Measurements from ENCODE around the gene TNS1. TPM values are rescaled to one million over a fixed set of nuclear protein-coding genes. Genes with fewer than 3 reads are reported as not detected.

TNS1 gene
- total and polyA plus RNA-seq, 9 of the 15 experiments (the other 6 are each of a cell fraction or from before 2014, with no cell fraction given), result 0.13 to 2.7 (median 0.77) TPM

- no peak for TF ChIP-seq ZNF263 (CRISPR knock-in tag; IDR thresholded peaks at IDR 0.05; ENCODE audit: borderline replicate concordance)
- TF ChIP-seq RHOXF2B (CRISPR knock-in tag; conservative IDR thresholded peaks at IDR 0.05), result no peak
Measured at GRCh38 chr2:217851191-217852020, 151.4 kb downstream of the TNS1 start (continued).

- DNase-seq (ENCODE audit: extremely low read depth in 1 of 4, low spot score in 3 of 4) (no peak), ATAC-seq (no peak), FAIRE-seq (no peak)
- no peaks in the 10 kb centered on the region for H3K36me3 ChIP-seq (ENCODE audit: control insufficient read depth, insufficient read depth, low read length)
- H2AFZ ChIP-seq (ENCODE audit: low read depth, low read length), result no peak overlapping the region
- no TSS peak for BruUV-seq (replicated peaks)
- no peak overlapping the region for H3K4me3 ChIP-seq
- peaks cover 5 to 21% of the 10 kb centered on the region in 2 experiments; a peak in 4 of 5 replicates for H3K4me1 ChIP-seq (replicated peaks in 1 of 2; ENCODE audit: control insufficient read depth in 2 of 2, insufficient read depth in 2 of 2, low read length in 2 of 2)
- no peak overlapping the region for H3K27ac ChIP-seq (ENCODE audit: extremely low read depth, low read depth, low read length)
- in situ Hi-C loops (cut with MboI) (no loop called here), intact Hi-C loops (cut with micrococcal nuclease) (no loop called here)
- H3K79me2 ChIP-seq (ENCODE audit: control insufficient read depth, insufficient read depth, low read length), result no peaks in the 10 kb centered on the region
- no peak overlapping the region for H3K4me2 ChIP-seq (ENCODE audit: insufficient read depth, low read length)
- H3K27me3 ChIP-seq (ENCODE audit: control insufficient read depth in 2 of 2, insufficient read depth in 2 of 2, low read length in 2 of 2), result peaks cover 0 to 12% of the 10 kb centered on the region in 2 experiments; a peak in 3 of 5 replicates
- WGBS (ENCODE audit: insufficient coverage, low coverage, missing lambda C conversion rate), result 5% methylated on average over 9 of the region's 9 CpGs
- CTCF ChIA-PET (ENCODE audit: low intra/inter-chr PET ratio), result no interaction called here
- 0 out of 4 replicates have a peak overlapping the region, but pooled peaks of 1 of the 2 experiments have one; percentile 48 for H3K9ac ChIP-seq (ENCODE audit: insufficient read depth in 1 of 2, low read depth in 2 of 2, low read length in 2 of 2)
- peaks cover 6% of the 10 kb centered on the region for H3K9me3 ChIP-seq (replicated peaks; ENCODE audit: control insufficient read depth, insufficient read depth, low read depth, low read length)
- H4K20me1 ChIP-seq (replicated peaks; ENCODE audit: control insufficient read depth, insufficient read depth, low read length), result no peaks in the 10 kb centered on the region
- no peaks in the 10 kb centered on the region for H3K9me1 ChIP-seq (ENCODE audit: control insufficient read depth, insufficient read depth, low read length)
- POLR2A ChIA-PET, result interaction anchor here (0.6 to 0.7 kb wide), 2 partner anchors 13 to 50 kb away, joined by 3 to 4 read pairs; no protein-coding TSS in a partner anchor
- TF ChIP-seq, protein P1, sequence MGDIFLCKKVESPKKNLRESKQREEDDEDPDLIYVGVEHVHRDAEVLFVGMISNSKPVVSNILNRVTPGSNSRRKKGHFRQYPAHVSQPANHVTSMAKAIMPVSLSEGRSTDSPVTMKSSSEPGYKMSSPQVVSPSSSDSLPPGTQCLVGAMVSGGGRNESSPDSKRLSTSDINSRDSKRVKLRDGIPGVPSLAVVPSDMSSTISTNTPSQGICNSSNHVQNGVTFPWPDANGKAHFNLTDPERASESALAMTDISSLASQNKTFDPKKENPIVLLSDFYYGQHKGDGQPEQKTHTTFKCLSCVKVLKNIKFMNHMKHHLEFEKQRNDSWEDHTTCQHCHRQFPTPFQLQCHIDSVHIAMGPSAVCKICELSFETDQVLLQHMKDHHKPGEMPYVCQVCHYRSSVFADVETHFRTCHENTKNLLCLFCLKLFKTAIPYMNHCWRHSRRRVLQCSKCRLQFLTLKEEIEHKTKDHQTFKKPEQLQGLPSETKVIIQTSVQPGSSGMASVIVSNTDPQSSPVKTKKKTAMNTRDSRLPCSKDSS (IDR thresholded peaks at IDR 0.05; ENCODE audit: low read depth, partially characterized antibody), result no peak
- TF ChIP-seq, protein P2, sequence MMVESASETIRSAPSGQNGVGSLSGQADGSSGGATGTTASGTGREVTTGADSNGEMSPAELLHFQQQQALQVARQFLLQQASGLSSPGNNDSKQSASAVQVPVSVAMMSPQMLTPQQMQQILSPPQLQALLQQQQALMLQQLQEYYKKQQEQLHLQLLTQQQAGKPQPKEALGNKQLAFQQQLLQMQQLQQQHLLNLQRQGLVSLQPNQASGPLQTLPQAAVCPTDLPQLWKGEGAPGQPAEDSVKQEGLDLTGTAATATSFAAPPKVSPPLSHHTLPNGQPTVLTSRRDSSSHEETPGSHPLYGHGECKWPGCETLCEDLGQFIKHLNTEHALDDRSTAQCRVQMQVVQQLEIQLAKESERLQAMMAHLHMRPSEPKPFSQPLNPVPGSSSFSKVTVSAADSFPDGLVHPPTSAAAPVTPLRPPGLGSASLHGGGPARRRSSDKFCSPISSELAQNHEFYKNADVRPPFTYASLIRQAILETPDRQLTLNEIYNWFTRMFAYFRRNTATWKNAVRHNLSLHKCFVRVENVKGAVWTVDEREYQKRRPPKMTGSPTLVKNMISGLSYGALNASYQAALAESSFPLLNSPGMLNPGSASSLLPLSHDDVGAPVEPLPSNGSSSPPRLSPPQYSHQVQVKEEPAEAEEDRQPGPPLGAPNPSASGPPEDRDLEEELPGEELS (CRISPR knock-in tag; IDR thresholded peaks at IDR 0.05; ENCODE audit: borderline replicate concordance), result no peak
- no peak for TF ChIP-seq NR2C2 (CRISPR knock-in tag; IDR thresholded peaks at IDR 0.05)
- no peak for TF ChIP-seq NR2C2 (tag; IDR thresholded peaks at IDR 0.05)
- TF ChIP-seq FUS (optimal IDR thresholded peaks at IDR 0.05; ENCODE audit: low read depth, low read length), result no peak
- TF ChIP-seq, protein P3, sequence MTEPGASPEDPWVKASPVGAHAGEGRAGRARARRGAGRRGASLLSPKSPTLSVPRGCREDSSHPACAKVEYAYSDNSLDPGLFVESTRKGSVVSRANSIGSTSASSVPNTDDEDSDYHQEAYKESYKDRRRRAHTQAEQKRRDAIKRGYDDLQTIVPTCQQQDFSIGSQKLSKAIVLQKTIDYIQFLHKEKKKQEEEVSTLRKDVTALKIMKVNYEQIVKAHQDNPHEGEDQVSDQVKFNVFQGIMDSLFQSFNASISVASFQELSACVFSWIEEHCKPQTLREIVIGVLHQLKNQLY (CRISPR knock-in tag; conservative IDR thresholded peaks at IDR 0.05), result no peak
- TF ChIP-seq ELF1 (tag; IDR thresholded peaks at IDR 0.05), result no peak
- no peak for TF ChIP-seq SNRNP70 (optimal IDR thresholded peaks at IDR 0.05; ENCODE audit: low read depth, low read length)
- TF ChIP-seq PHB (CRISPR knock-in tag; IDR thresholded peaks at IDR 0.05), result no peak
Measured at GRCh38 chr2:217849154-217849975, 153.4 kb downstream of the TNS1 start.

Measured in K562 (cell line).